DOHH2 (cell line): ENCODE results near the gene POFUT1.

Source experiments
- EZH2phosphoT487 ChIP-seq: fragments of 200-600 bp; sonication (generic); IDR thresholded peaks from 2 replicates; pipeline ENCODE4 v1.6.1; 2017; ENCODE audit warnings: borderline replicate concordance, mild to moderate bottlenecking, antibody characterized with exemption, low read length, moderate library complexity, mixed read lengths
- TF ChIP-seq, protein P1 (sequence below): fragments of 200-600 bp; sonication (generic); IDR thresholded peaks from one replicate; pipeline ENCODE4 v1.5.1; 2014; ENCODE audit warnings: antibody characterized with exemption, mild to moderate bottlenecking, low read depth, low read length; ENCODE audit not compliant: poor library complexity, severe bottlenecking

DNA sequence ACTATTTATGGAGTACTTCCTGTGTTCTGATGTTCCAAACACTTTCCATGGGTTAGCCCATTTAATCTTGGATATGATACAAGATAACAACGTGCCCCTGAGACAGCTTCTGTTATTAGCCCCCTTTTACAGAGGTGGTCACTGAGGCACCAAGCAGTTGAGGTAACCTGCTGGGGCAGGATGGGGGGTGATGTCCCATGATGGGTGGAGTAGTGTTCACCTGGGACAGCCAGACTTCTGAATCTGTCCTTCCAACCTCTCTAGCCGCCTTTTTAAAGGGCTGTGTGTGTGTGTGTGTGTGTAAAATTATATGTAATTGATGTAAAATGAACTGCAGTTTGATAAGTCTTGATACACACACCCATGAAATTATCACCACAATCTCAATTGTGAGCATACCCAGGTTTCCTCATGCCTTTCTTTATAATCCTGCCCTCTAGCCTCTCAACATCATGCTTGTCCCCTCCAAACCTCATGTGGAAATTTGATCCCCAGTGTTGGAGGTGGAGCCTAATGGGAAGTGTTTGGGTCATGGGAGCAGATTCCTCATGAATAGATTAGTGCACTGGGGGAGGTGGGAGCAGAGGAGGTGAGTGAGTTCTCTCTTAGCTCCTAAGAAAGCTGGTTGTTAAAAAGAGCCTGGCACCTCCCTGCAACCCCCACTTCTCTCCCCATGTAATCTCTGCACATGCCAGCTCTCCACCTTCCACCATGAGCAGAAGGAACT is 39.3 kb upstream of the POFUT1 start:
- no peak for TF ChIP-seq EZH2phosphoT487
- TF ChIP-seq, protein P1, sequence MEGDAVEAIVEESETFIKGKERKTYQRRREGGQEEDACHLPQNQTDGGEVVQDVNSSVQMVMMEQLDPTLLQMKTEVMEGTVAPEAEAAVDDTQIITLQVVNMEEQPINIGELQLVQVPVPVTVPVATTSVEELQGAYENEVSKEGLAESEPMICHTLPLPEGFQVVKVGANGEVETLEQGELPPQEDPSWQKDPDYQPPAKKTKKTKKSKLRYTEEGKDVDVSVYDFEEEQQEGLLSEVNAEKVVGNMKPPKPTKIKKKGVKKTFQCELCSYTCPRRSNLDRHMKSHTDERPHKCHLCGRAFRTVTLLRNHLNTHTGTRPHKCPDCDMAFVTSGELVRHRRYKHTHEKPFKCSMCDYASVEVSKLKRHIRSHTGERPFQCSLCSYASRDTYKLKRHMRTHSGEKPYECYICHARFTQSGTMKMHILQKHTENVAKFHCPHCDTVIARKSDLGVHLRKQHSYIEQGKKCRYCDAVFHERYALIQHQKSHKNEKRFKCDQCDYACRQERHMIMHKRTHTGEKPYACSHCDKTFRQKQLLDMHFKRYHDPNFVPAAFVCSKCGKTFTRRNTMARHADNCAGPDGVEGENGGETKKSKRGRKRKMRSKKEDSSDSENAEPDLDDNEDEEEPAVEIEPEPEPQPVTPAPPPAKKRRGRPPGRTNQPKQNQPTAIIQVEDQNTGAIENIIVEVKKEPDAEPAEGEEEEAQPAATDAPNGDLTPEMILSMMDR: no peak
